ENCODE results near the gene PLCB1. TPM values are rescaled to one million over a fixed set of nuclear protein-coding genes. Genes with fewer than 3 reads are reported as not detected.
"Not testable (repeated sequence)": the region's sequence is repeated elsewhere in the genome, so short reads cannot be mapped to it uniquely, and the experiment has no call there.

Gene PLCB1
- total RNA-seq, 1 donor from 2014 or later = 19.0 TPM

- no peak for DNase-seq (ENCODE audit: low spot score)
These were observed 470.5 kb downstream of the PLCB1 start for GRCh38 chr20:8602389-8603116.

DNA sequence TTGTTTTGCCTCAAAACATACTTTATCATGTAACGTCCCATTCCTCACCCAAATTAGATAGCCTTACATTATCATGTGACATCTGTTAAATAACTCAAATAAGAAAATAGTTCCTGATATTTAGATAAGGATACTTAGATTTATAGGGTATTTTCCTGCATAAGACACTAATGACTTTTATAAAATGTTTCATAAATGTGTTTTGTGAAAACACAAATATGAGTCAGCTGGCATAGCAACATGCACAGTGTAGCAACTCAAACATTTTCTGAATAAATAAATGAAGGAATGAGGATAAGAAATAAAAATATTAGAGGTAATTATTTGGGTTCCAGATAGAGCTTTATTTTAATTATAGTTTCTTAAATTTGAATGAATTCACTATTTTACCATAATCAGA is 476.4 kb downstream of the PLCB1 start:
- no peak for DNase-seq (ENCODE audit: low spot score)

DNA sequence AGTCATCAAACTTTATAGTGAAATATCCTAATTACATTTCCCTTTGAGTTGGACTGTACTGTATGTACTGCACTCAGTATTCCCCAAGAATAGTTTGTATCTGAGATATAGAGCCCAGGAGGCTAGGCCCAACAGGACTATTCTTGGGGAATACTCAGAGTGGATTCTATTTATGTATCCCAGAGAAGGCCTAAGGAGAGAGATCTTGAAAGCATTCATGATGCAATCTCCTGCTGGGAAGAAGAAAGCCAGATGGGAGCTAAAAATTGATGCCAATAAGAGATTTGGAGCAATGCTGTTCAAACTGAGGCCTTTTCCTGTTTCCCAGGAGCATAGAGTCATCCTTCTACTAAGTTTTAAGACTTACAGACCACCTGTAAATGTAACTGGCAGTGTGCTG is 484.7 kb downstream of the PLCB1 start:
- no peak for DNase-seq (ENCODE audit: low spot score)

DNA sequence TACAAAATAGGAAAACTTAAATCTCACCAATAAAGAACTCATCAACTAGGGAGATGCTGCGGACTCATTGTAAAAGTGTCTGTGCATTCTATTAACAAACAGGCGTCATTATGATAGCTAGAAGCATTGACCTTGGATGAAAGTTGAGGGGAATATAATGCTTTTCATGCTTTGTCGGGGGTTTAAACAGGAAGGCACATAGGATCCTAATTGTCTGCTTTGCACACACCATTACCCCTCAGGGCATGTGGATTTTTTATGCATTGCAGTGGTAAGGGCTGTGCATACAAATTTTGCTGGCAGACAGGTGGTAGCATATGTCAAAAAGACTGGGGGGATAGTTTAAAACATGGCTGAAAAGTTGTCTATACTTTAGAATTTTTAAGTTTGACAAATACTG is 488.9 kb downstream of the PLCB1 start:
- no peak for DNase-seq (ENCODE audit: low spot score)

DNA sequence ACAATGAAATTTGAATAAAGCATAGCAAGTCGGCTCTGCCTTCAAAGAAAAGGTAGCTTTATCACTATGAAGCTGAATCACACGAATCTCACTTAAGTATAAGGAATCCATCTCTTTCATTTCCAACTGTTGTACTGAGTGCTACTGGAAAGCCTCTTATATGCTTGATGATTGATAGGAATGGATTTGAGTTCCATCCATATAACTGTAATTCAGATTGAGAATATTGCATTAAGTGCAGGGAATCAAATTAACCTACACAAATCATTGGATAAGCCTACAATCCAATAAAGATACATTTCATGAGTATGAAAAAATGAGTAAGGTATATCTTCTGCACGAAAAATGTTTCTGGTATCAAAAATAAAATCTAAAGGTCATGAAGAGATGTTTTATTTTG is 492.0 kb downstream of the PLCB1 start:
- DNase-seq (ENCODE audit: low spot score) = no peak

- no peak for DNase-seq (ENCODE audit: low spot score)
These were observed 492.6 kb downstream of the PLCB1 start for GRCh38 chr20:8624616-8625015.

- DNase-seq (ENCODE audit: low spot score) = no peak
These were observed 495.4 kb downstream of the PLCB1 start for GRCh38 chr20:8627340-8628004.

DNA sequence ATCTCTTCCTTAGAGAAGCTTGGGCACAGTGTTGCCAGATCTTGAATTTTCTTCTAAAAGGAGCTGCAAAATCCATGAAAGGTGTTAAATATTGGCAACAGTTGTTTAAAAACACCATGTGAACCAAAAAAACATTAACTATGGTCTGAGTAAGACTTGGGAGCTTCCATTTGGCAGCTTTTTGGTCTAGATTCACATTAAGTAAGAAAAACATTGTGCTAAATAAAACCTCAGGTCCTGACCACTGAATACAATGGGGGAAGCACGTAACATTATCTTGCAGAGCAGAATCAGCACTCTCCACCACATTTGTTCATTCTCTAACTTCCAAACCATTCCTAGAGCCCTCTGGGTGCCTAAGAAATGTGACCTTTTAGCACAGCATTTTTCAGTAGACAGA is 499.2 kb downstream of the PLCB1 start:
- no peak for DNase-seq (ENCODE audit: low spot score)

DNA sequence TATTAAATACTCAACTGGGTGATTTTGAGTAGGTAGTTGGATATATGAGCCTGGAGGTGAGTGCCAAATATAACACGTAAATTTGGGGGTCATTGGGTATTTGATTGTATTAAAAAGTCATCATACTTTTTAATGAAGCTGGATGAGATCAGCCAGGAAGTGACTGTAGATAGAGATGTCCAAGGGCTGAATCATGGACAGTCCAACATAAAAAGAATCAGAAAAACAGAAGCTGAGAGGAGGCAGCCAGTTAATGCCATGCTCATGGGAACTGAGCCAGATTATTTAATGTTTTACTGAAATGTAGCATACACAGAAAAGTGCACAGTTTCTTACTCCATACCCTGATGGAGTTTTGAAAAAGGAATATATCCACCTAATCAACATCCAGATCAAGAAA is 501.3 kb downstream of the PLCB1 start:
- no peak for DNase-seq (ENCODE audit: low spot score)

GRCh38 chr20:8635048-8635572 is 503.0 kb downstream of the PLCB1 start:
- DNase-seq (ENCODE audit: low spot score) = no peak

DNA sequence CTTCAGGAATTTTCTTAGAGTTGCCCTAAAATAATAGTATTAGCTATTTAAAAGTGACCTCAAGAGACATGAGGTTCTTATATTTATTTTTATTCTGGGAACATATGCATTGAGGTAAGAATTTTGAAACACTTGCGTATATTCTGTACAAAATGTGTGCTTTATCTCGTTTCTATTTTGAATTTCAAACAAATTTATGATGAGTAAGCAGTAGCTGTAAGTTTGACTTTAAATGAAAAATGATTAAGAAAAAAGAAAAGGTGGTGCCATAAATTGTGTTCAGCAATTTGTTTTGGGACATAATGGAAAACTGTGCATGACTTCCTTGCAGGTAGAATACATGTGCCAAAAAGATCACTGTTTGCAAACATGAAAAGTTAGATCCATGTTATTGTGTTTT is 503.8 kb downstream of the PLCB1 start:
- no peak for DNase-seq (ENCODE audit: low spot score)

DNA sequence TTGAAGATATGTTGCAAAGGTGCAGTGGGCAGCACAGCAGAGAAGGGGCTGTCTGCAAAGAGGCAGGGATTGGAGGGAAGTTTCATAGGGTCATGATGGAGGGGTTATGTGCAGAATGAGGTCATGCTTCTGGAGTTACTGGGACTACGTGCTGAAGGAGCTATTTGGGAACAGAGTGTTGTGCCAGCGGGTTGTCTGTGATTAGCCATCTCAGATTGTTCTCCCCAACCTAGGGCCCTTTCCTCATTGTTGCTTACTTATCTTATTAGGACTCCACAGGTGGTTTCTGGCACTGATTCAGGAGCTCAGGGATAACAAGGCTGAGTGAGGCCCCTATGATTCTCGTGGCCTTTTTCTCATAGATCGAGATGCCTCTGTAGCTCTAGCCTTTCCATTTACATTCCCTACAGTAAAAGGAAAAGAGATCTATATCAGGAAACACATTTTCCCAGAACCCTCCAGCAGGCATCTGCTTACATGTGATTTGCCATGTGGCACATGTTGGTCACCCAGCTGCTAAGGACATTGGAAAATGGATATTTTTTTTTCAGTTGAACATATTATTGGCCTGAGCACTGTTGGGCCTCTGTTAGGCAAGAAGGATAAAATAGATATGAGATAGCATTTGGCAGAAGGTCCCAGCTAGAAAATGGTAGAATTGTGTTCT is 507.2 kb downstream of the PLCB1 start:
- DNase-seq (ENCODE audit: low spot score) = no peak

DNA sequence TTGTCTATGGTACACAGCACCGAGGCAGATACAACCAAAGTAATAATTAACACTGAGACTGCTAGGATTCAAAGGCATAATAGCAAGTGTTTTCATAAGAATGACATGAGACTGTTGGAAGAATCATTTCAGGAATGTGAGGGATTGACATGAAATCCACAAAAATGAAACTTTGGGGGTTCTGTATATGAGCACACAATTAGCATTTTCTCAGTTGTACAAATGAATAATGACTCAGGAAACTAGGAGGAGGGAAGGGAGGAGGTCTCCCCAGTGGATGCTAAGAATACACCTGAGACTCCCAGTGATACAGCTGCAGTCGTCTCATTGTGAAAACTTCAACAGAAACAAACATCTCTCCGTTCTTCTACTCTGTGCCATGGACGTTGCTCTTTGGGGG is 508.4 kb downstream of the PLCB1 start:
- DNase-seq (ENCODE audit: low spot score) = no peak

- no peak for DNase-seq (ENCODE audit: low spot score)
These were observed 510.2 kb downstream of the PLCB1 start for GRCh38 chr20:8642247-8642646.

DNA sequence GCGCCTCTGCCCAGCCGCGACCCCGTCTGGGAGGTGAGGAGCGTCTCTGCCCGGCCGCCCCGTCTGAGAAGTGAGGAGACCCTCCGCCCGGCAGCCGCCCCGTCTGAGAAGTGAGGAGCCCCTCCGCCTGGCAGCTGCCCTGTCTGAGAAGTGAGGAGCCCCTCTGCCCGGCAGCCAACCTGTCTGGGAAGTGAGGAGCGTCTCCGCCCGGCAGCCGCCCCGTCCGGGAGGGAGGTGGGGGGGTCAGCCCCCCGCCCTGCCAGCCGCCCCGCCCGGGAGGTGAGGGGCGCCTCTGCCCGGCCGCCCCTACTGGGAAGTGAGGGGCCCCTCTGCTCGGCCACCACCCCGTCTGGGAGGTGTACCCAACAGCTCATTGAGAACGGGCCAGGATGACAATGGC is 512.4 kb downstream of the PLCB1 start:
- not testable (repeated sequence) for DNase-seq (ENCODE audit: low spot score)

GRCh38 chr20:8645326-8645725 is 513.3 kb downstream of the PLCB1 start:
- DNase-seq (ENCODE audit: low spot score) = no peak

DNA sequence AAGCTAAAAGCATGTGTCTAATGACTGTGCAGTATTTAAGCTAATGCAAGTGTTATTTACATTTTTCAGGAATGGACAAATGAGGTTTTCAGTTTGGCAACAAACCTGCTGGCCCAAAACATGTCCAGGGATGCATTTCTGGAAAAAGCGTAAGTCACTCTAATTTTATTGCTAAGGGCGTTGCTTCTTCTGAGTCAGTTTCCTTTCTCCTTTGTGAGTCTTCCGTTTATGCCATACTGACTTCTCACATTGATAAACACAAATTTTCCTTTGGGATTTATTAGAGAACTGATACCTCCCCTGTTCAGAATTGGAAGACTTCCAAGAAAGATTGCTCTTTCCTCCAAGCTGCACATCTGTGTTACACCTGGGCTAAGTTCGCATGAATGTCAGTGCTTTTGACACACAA is 514.0 kb downstream of the PLCB1 start:
- no peak for DNase-seq (ENCODE audit: low spot score)

DNA sequence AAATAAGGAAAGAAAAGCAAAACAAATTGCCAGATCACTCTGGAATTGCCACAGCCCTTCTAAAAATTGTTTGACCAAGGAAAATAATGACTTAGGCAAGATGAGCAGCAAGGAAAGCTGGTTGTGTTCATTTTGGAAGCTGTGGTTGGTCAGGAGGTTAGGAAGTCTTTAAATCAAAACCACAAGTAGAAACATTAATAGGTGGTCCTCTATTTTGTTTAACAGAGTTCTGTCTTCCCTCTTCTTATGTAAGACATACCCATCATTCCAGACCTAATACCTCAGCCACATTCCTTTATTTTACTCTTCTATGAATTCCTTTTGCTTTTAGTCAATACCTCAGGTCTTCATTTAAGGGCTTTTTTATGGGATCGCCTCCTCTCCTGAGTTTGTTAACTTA is 514.6 kb downstream of the PLCB1 start:
- no peak for DNase-seq (ENCODE audit: low spot score)

DNA sequence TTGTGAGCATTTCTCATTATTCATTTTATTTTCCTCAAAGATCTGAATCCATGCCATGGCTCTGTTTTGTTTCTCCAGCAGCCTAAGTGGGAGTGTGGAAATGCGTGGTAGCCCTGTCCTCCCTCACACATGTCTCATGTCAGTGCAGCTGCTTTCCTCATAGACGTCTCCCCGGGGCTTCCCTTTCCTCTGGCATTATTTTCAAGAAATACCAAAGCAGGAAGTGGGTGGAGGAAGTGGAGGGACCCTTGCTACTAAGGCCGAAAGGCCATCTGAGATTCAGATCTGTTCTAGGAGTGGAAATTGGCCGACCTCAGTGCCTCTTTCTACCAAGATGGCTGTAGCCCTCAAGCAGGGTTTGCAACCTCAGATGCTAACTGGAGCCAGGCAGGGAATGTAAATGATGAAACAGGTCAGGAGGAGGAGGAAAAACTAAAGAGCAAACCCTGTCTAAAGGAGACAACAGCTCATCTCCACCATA is 515.9 kb downstream of the PLCB1 start:
- DNase-seq (ENCODE audit: low spot score) = peak; percentile 23

GRCh38 chr20:8648466-8648865 is 516.4 kb downstream of the PLCB1 start:
- no peak for DNase-seq (ENCODE audit: low spot score)

DNA sequence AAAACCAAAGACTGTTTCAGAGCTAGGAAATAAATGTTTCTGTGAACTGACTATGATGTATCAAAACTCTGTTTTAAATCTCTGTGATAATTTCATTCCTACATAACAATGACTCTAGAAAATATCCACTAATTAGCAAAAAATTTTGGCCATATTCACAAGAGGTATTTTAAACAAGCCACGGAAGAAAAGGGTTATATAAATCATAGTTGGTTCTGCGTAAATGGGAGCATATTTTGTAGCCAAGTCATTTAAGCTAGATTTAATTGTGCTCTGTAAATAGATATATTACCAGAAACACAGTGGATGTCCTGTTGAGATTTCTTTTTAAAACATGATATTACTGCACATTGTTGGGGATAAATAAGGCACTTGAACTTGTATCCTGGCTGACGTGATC is 520.3 kb downstream of the PLCB1 start:
- DNase-seq (ENCODE audit: low spot score) = no peak

- no peak for DNase-seq (ENCODE audit: low spot score)
These were observed 522.4 kb downstream of the PLCB1 start for GRCh38 chr20:8654486-8654885.

GRCh38 chr20:8656335-8656734 is 524.3 kb downstream of the PLCB1 start:
- DNase-seq (ENCODE audit: low spot score) = no peak

All from mucosa of gallbladder (tissue), 1 donor.